ENCODE data around the gene C6orf136. TPM values are rescaled to one million over a fixed set of nuclear protein-coding genes. Genes with fewer than 3 reads are reported as not detected.

C6orf136 gene
- total and polyA plus RNA-seq, 10 of the 15 experiments (the other 5 are each of a cell fraction or from before 2014, with no cell fraction given) = 5.2 to 24.1 (median 14.9) TPM

GRCh38 chr6:30687659-30688431, 40.9 kb downstream of the C6orf136 start (continued):
- TF ChIP-seq CUX1 (IDR thresholded peaks at IDR 0.05; ENCODE audit: insufficient replicate concordance, low read depth, low read length) = no peak
- TF ChIP-seq SMARCA5 (IDR thresholded peaks at IDR 0.05) = peak; percentile 61
- peak; percentile 5; the same call in 1 of the 2 replicates for TF ChIP-seq RAD51 (IDR thresholded peaks at IDR 0.05)
- TF ChIP-seq IKZF1 (conservative IDR thresholded peaks at IDR 0.05) = peak; percentile 67
- 0 out of 2 replicates have a peak, but pooled peaks have one; percentile 55 for TF ChIP-seq STAT1 (conservative IDR thresholded peaks at IDR 0.05)
- TF ChIP-seq JUND (IDR thresholded peaks at IDR 0.05; ENCODE audit: low read depth, low read length) = no peak
- no peak for TF ChIP-seq USF2 (IDR thresholded peaks at IDR 0.05; ENCODE audit: borderline replicate concordance, low read depth, low read length)
